HUES6 (cell line): ENCODE results near the gene ALDH4A1.

Experiments used
- H3K27ac ChIP-seq: 2 replicates; pipeline ENCODE4 v1.7.0; 2013; ENCODE audit warnings: low read depth, mild to moderate bottlenecking, low read length, inconsistent platforms
- H3K27me3 ChIP-seq: 2 replicates; pipeline ENCODE4 v1.6.1; 2013; ENCODE audit warnings: low read length; ENCODE audit not compliant: control insufficient read depth, insufficient read depth
- H3K36me3 ChIP-seq: 2 replicates; pipeline ENCODE4 v1.6.1; 2013; ENCODE audit warnings: low read length; ENCODE audit not compliant: control insufficient read depth, insufficient read depth
- H3K4me1 ChIP-seq: 2 replicates; pipeline ENCODE4 v1.6.1; 2013; ENCODE audit warnings: low read length; ENCODE audit not compliant: control insufficient read depth, insufficient read depth
- H3K4me3 ChIP-seq: 2 replicates; pipeline ENCODE4 v1.5.1; 2013; ENCODE audit warnings: low read depth, low read length
- H3K9ac ChIP-seq: one replicate; pipeline ENCODE4 v1.6.1; 2013; ENCODE audit warnings: mild to moderate bottlenecking, low read length
- H3K9me3 ChIP-seq: 2 replicates; pipeline ENCODE4 v1.6.1; 2013; ENCODE audit warnings: low read depth, low read length; ENCODE audit not compliant: control insufficient read depth, insufficient read depth

The ALDH4A1 gene

DNA sequence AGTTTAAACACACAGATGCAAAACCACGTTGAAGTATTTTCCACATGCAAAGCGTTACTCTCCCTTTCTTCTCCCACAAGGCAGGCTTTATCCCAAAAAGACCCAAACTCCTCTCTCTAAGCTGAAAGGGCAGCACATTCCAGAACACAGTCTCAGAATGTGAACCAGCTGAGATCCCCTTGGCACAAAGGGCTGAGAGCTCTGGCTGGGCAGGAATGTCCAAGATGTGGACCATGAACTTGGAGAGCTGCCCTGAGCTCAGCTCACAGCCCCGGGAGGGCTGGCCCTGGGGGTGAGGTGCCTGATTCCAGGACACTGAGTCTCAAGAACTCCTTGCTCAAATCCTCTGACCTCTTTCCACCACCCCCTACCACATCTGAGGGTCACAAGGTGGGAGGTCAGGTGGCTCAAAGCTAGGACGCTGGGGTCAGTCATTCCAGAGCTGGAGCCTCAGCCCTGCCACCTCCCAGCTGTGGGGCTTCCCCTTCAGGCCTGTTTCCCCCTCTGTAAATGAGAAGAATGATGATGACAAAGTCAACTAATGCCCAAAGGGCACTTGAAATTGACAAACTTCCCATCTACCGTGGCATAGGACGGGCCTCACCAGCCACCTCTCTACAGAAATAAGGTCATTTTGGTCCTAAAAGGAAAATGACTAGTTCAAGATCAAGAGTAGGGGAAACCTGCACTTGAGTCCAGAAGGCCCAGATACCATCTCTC lies 11.5 kb downstream of the ALDH4A1 start:
- no peaks in the 10 kb centered on the region for H3K4me1 ChIP-seq
- H3K36me3 ChIP-seq, result peaks cover 8% of the 10 kb centered on the region; the same call in 1 of the 2 replicates
- no peaks in the 10 kb centered on the region for H3K9me3 ChIP-seq
- no peak overlapping the region for H3K9ac ChIP-seq
- no peak overlapping the region for H3K4me3 ChIP-seq
- H3K27me3 ChIP-seq, result no peaks in the 10 kb centered on the region
- no peak overlapping the region for H3K27ac ChIP-seq

DNA sequence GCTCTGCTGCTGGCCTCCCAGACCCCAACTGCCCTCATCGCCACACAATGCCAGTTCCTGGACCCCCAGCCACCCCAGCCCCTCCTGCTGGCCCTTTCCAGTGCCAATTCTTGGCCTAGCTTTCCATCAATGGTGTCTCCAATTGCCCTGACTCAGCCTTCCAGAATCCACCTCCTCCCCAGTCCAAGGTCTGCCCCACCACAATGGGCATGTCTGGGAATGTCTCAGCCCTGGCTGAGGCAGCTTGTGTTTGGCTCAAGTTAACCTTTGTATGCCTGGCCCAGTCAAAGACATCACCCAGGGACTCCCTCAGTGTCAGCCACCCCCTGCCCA lies 16.4 kb downstream of the ALDH4A1 start:
- Histone ChIP-seq H3K9ac (no peak overlapping the region), H3K27ac (no peak overlapping the region), H3K4me1 (no peaks in the 10 kb centered on the region)

DNA sequence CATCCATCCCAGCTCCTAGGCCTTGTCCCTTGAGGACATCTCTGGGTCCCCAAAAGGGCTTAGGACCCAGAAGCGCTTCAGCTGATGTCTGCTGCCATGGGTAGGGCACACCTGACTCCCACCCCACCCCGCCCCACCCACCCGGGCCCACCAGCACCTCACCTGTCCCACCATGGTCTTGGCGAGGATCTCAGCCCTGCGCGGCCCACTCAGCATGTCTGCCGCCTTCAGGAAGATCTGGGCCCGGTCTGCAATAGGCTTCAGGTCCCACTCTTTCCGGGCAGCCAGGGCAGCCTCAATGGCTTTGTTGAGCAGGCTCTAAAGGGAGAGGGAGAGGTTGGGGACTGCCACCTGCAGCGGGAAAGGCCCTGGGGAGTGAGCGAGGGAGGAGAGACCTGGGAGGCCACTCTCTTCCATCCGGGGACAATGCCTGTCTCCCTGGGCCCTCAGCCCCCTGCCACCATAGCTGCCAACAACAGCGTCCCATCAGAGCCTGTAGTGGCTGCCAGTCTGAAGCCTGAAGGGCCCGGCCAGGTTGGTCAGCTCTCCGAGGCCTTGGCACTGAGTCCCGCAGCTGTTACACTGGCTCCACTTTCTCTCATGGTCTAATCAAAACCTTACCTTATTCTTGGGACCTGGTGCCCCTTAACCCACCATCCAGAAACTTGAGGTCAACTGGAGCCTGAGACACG lies 16.9 kb downstream of the ALDH4A1 start:
- H3K27me3 ChIP-seq, result no peaks in the 10 kb centered on the region
- no peak overlapping the region for H3K4me3 ChIP-seq
- H3K9me3 ChIP-seq, result no peaks in the 10 kb centered on the region
- peaks cover 27% of the 10 kb centered on the region; the same call in 1 of the 2 replicates for H3K36me3 ChIP-seq
- no peaks in the 10 kb centered on the region for H3K4me1 ChIP-seq
- H3K27ac ChIP-seq, result no peak overlapping the region
- H3K9ac ChIP-seq, result no peak overlapping the region

More for the DNA sequence above, 16.4 kb downstream of the ALDH4A1 start:
- H3K36me3 ChIP-seq, result peaks cover 25% of the 10 kb centered on the region; the same call in 1 of the 2 replicates
- H3K27me3 ChIP-seq, result no peaks in the 10 kb centered on the region
- H3K9me3 ChIP-seq, result no peaks in the 10 kb centered on the region
- H3K4me3 ChIP-seq, result no peak overlapping the region

DNA sequence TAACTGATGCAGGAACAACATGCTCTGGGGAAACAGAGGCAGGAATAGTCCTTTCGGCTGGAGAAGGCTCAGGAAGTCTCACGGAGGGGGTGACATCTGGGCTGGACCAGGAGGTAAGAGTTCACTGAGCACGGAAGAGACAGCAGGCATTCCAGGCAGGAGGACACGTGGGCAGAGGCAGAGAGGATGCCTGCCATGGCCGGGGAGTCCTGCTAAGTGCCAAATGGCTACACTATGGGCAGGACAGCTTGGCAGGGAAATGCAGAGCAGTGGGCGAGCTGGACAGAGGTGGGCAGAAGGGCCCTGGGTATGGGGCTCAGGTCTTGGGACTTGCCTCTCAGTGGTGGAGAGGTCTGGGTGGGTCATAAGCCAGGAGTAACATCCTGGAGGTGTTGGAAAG lies 17.6 kb downstream of the ALDH4A1 start:
- Histone ChIP-seq H3K27me3 (no peaks in the 10 kb centered on the region), H3K4me1 (peaks cover 4% of the 10 kb centered on the region), H3K36me3 (peaks cover 27% of the 10 kb centered on the region; the same call in 1 of the 2 replicates), H3K27ac (no peak overlapping the region), H3K9me3 (no peaks in the 10 kb centered on the region), H3K9ac (no peak overlapping the region), H3K4me3 (no peak overlapping the region)

DNA sequence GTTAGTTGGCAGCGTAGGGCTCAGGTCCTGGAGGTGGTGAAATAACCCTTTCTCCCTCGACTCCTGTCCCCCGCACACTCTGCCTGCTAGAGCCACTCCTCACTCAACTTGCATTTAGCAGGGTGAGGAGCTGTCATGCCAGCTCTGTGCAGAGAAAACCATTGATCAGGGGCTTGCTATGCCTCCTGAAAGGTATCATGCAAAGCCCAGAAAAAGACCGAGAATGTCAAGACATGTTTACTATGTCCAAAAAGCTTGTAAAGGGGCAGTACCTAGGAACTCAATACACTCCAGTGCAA lies 18.0 kb downstream of the ALDH4A1 start:
- Histone ChIP-seq H3K27ac (no peak overlapping the region), H3K9me3 (no peaks in the 10 kb centered on the region), H3K36me3 (peaks cover 27% of the 10 kb centered on the region; the same call in 1 of the 2 replicates), H3K9ac (no peak overlapping the region), H3K4me1 (peaks cover 8% of the 10 kb centered on the region), H3K4me3 (no peak overlapping the region), H3K27me3 (no peaks in the 10 kb centered on the region)

DNA sequence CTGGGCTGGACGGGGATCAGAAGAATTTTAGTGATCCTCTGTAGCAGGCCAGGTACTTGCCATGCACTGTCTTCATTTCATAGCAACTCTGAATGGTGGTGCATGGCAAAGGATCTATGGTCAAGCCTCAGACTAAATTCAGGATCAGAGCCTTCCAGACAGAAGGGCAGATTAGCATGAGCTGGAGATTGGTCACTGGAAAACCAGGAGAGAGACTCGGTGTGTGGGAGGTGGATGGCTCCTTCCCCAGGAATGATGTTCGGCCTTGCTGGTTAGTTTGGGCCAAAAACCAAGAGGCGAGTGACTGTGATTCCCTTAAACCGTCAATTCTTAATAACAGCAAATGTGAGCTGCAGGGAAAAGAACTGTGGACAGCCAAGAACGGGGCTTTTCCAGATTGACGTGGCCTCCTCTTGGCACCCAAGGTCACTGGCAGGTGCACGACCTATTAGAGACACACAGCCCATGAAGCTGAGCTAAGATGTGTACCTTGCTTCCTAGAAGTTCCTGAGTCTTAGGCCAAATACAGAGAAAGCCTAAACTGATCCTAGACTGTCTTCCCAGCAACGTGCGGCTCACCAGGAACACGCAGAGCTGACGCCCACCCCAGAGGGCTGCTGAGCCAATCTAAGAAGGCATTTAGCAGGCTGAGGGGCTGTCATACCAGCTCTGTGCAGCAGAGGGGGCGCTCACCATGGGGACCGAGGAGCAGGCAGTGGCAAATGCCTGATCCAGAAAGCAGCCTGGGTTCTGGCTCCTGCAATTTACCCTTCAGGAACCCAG lies 18.5 kb downstream of the ALDH4A1 start:
- Histone ChIP-seq H3K4me3 (no peak overlapping the region), H3K27me3 (no peaks in the 10 kb centered on the region), H3K27ac (no peak overlapping the region), H3K4me1 (peaks cover 11% of the 10 kb centered on the region), H3K9ac (no peak overlapping the region), H3K9me3 (no peaks in the 10 kb centered on the region), H3K36me3 (peaks cover 27% of the 10 kb centered on the region; the same call in 1 of the 2 replicates)

DNA sequence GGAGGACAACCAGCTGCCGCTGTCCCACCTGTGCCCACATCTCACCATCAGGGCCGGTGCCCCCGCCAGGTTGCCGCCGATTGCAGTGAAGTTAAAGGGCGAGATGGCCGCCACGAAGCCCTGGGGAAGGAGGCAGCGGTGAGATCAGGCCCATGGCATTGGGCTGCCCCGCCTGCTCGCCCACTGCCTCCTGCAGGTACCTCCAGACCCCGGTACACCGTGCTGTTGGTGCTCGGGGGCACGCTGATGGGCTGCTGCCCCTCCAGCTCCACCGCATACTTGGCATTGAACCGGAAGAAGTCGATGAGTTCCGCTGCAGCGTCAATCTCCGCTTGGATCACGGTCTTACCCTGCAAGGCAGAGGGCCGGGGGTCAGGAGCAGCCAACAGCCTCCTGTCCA lies 19.3 kb downstream of the ALDH4A1 start:
- no peak overlapping the region for H3K27ac ChIP-seq
- no peak overlapping the region for H3K9ac ChIP-seq
- peaks cover 25% of the 10 kb centered on the region; the same call in 1 of the 2 replicates for H3K36me3 ChIP-seq

DNA sequence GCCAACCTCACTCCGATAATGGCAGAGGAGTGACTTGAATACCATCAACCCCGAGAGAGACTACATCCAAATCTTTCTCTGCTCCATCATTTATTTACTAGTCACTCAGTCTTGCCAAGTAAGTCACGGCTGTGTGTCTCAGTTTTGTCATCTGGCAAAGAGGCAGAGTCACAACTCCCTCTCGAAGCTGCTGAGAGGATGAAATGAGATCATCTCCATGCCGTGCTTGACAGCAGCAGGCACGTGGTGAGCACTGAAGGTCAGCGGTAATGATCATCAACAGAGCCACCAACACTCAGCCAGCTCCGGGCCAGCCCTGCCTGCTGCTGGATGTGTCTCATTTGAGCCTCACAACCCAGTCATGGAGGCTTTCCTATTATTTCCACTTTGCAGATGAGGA lies 19.9 kb downstream of the ALDH4A1 start:
- H3K27me3 ChIP-seq, result no peaks in the 10 kb centered on the region; the same call in 1 of the 2 replicates
- no peak overlapping the region for H3K27ac ChIP-seq
- H3K4me1 ChIP-seq, result peaks cover 11% of the 10 kb centered on the region
- H3K9me3 ChIP-seq, result no peaks in the 10 kb centered on the region
- no peak overlapping the region for H3K9ac ChIP-seq
- no peak overlapping the region for H3K4me3 ChIP-seq
- peaks cover 22% of the 10 kb centered on the region; the same call in 1 of the 2 replicates for H3K36me3 ChIP-seq

More for the DNA sequence above, 19.3 kb downstream of the ALDH4A1 start:
- Histone ChIP-seq H3K9me3 (no peaks in the 10 kb centered on the region), H3K27me3 (no peaks in the 10 kb centered on the region; the same call in 1 of the 2 replicates), H3K4me3 (no peak overlapping the region), H3K4me1 (peaks cover 11% of the 10 kb centered on the region)

DNA sequence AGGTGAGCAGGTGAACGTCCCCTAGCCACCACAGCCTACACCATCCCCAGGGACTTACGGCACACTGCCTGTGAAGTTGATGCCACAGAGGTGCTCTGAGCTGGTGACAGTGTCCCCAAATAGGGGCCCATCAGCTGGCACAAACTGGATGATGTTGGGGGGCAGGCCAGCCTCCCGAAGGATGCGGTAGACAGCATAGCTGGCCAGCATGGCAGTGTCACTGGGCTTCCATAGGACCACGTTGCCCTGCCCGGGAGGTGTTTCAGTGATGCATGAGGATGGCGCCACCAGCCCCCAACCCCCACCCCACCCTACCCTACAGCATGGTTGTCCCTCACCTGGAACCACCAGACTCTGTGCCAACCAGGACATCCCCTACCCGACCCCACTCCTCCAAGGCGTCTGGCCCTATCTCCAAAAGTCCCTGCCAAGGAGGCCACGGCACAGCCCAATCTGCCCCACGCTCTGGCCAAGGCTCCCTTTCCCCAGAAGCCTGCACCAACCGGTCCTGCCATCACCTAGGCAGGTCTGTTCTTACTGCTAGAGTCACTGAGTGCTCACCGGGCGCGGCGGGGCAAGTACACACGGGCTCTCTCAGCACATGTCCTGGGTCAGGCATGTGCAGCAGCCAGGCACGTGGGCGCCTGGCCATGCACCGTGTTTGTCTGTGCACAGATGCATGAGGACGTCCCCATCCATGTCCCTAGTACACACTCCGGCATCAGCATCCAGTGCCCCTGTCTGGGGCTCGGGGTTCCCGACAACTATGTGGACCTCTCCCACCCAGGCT lies 20.5 kb downstream of the ALDH4A1 start:
- Histone ChIP-seq H3K4me1 (peaks cover 11% of the 10 kb centered on the region), H3K9me3 (no peaks in the 10 kb centered on the region), H3K4me3 (no peak overlapping the region), H3K27me3 (no peaks in the 10 kb centered on the region; the same call in 1 of the 2 replicates), H3K27ac (no peak overlapping the region), H3K9ac (no peak overlapping the region), H3K36me3 (peaks cover 22% of the 10 kb centered on the region; the same call in 1 of the 2 replicates)

DNA sequence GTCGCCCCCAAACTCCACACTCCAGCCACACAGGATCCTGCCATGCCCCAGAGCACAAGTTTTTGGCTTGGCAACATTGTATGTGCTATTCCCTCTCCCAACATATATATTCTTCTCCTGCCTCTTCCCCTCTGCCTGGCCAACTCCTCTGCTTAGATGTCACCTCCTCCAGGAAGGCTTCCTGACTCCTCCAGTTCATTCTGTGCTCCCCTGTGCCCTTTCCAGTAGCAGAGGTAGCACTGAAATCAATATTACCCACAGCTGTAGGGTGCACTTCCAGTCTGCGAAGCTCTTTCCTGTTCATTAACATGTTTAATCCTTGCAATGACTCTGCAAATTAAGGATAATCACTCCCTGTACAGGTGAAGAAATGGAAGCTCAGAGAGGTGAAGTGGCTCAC lies 21.2 kb downstream of the ALDH4A1 start:
- H3K9ac ChIP-seq, result no peak overlapping the region
- H3K4me3 ChIP-seq, result no peak overlapping the region
- H3K27me3 ChIP-seq, result no peaks in the 10 kb centered on the region; the same call in 1 of the 2 replicates
- H3K27ac ChIP-seq, result no peak overlapping the region
- no peaks in the 10 kb centered on the region for H3K9me3 ChIP-seq
- H3K4me1 ChIP-seq, result peaks cover 11% of the 10 kb centered on the region
- peaks cover 26% of the 10 kb centered on the region; the same call in 1 of the 2 replicates for H3K36me3 ChIP-seq
